DND-41 (cell line): ENCODE measurements around the gene ATP6AP1.
"Not testable (repeated sequence)": the region's sequence is repeated elsewhere in the genome, so short reads cannot be mapped to it uniquely, and the experiment has no call there.

Experiments used
- EZH2 ChIP-seq: IDR thresholded peaks from 3 replicates; pipeline ENCODE4 v1.6.1; 2012; ENCODE audit warnings: borderline replicate concordance, low read depth, mild to moderate bottlenecking, moderate library complexity, low read length, inconsistent platforms; ENCODE audit not compliant: severe bottlenecking
- TF ChIP-seq, protein P1 (sequence below): IDR thresholded peaks from 2 replicates; pipeline ENCODE4 v1.5.1; 2012; ENCODE audit warnings: borderline replicate concordance, low read length, moderate library complexity, mild to moderate bottlenecking; ENCODE audit not compliant: poor library complexity, severe bottlenecking; ENCODE audit errors: extremely low read depth

DNA sequence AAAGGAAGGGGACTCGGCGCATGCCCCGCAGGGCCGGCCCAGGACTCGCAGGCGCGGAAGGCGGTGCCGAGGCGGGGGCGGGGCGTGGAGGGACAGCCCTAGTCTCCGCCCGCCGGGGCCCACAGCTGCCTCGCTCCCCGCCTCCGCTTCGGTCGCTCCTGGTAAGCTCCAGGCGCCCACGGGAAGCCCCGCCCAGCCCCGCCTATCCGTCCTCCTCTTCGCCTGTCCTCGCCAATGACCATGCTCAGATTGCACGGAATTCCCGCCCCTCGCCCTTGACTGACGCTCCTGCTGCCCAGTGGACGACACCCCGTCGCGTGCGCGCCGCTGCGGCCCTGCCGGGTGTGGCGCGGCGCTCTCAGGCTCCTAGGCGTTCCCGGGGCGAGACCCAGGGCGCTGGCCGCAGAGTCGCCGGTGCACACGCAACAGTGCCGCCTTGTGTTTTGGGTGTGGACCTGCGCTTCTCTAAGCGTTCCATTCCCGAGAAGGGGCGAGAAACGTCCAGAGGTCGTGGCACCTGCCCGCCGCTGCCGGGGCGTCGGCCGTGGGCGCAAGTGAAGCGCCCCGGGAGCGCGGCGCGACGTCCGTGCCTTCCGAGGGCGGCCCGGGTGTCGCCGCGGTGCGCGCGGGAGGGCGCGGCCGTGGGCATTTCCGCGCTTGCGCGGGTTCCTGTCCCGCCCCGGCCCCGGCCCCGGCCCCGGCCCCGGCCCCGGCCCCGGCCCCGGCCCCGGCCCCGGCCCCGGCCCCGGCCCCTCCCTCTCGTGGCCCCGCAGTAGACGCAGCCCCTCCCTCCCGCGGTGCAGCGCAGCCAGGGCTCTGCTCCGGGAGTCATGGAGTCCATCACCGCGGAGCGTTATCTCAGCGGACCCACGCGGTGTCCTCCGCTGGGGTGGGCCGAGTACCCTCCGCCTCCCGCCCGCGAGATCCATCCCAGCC lies 38.4 kb upstream of the ATP6AP1 start:
- TF ChIP-seq EZH2: not testable (repeated sequence)
- TF ChIP-seq, protein P1, sequence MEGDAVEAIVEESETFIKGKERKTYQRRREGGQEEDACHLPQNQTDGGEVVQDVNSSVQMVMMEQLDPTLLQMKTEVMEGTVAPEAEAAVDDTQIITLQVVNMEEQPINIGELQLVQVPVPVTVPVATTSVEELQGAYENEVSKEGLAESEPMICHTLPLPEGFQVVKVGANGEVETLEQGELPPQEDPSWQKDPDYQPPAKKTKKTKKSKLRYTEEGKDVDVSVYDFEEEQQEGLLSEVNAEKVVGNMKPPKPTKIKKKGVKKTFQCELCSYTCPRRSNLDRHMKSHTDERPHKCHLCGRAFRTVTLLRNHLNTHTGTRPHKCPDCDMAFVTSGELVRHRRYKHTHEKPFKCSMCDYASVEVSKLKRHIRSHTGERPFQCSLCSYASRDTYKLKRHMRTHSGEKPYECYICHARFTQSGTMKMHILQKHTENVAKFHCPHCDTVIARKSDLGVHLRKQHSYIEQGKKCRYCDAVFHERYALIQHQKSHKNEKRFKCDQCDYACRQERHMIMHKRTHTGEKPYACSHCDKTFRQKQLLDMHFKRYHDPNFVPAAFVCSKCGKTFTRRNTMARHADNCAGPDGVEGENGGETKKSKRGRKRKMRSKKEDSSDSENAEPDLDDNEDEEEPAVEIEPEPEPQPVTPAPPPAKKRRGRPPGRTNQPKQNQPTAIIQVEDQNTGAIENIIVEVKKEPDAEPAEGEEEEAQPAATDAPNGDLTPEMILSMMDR: not testable (repeated sequence)
